ENCODE data around the gene APOOL.
"Not testable (repeated sequence)": the region's sequence is repeated elsewhere in the genome, so short reads cannot be mapped to it uniquely, and the experiment has no call there.

Gene APOOL, protein sequence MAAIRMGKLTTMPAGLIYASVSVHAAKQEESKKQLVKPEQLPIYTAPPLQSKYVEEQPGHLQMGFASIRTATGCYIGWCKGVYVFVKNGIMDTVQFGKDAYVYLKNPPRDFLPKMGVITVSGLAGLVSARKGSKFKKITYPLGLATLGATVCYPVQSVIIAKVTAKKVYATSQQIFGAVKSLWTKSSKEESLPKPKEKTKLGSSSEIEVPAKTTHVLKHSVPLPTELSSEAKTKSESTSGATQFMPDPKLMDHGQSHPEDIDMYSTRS

DNA sequence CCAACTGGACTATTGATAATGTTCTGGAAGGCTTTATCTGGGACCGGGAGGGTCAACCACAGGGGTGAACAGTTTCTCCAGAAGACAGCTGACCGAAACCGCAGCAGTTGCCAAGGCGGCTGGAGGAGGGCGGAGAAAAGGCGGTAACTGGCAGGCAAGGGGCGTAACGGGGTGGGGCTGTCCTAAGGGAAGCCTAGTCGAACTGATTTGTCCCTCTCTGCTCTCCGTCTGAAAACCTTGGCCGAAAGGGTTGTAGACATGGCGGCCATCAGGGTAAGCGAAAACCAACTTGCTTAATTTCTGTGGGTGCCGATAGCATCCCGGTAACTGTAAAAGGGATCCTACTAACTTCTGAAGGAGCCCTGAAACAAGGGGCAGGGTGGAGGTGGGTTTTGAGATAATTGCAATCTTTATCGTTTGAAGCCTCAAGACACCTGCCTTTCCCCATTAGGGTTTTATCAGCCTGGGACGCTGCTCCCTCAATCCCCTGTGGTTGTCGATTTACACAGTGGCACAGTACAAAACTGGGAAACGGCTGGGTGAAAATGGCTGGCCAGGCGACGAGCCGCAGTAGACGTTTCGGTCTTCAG lies at the start of gene APOOL:
APOOL (plus strand) TSS at position 223 of the 590 bp plus-strand sequence; CDS start at position 259, 36 bp downstream.
- peak; percentile 65 for DNase-seq (ENCODE audit: low read depth)

DNA sequence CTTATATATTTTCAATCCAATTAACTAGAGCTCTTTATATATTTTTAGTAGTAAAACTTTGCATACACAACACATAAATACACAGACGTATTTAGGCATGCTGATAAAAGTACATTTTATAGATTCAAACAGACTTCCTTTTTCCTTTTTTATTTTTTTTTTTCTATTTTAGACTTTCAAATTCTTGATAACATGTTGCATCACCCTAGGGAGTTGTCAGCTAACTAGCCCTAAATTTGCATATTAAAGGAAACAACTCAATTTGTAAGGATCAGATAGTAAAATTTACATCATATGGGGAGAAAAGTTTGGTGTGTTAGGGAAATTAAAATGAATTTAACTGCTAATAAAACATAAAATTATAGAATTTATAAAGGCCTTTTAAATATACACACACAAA lies 47.4 kb upstream of the APOOL start:
- no peak for DNase-seq (ENCODE audit: low read depth)

DNA sequence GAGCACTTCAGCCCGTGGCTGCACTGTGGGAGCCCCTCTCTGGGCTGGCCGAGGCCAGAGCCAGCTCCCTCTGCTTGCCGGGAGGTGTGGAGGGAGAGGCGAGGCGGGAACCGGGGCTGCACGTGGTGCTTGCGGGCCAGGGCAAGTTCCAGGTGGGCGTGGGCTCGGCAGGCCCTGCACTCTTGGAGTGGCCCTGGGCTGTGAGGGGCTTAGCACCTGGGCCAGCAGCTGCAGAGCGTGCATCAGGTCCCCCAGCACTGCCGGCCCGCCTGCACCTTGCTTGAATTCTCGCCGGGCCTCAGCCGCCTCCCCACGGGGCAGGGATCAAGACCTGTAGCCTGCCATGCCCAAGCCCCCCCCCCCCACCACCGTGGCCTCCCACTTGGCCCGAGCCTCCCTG lies 28.9 kb upstream of the APOOL start:
- no peak for DNase-seq (ENCODE audit: low read depth)

DNA sequence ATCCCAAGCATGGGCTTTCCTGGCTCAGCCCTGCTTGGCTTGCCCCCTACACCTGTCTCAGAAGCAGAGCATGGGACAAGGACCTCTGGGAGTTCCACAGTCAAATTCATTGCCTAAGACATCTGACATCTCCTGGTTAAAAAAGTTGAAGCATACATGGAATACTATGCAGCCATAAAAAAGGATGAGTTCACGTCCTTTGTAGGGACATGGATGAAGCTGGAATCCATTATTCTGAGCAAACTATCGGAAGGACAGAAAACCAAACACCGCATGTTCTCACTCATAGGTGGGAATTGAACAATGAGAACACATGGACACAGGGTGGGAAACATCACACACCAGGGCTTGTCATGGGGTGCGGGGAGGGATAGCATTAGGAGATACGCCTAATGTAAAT lies 11.9 kb upstream of the APOOL start:
- not testable (repeated sequence) for DNase-seq (ENCODE audit: low read depth)

DNA sequence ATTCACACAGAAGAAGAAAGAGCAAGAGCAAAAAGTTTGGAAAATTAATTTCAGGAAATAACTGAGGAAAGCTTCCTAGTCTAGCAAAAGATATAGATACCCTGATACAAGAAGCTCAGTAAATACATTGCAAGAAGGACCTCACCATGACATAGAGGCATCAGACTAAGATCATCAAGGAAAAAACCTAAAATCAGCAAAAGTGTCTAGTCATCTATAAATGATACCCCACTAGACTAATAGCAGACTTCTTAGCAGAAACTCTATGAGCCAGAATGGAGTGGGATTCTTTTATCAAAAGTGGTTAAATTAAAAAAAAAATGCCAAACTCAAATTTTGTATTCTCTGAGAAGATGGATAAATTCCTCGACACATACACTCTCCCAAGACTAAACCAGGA lies 10.5 kb upstream of the APOOL start:
- DNase-seq (ENCODE audit: low read depth), result no peak

DNA sequence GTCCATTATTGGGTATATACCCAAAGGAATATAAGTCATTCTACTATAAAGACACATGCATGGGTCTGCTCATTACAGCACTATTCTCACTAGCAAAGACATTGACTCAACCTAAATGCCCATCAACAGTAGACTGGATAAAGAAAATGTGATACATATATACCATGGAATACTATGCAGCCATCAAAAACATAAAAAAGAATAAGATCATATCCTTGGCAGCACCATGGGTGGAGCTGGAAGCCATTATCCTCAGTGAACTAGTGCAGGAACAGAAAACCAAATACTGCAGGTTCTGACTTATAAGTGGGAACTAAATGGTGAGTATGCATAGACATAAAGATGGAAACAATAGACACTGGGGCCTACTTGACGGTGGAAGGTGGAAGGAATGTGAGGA lies 2.3 kb upstream of the APOOL start:
- no peak for DNase-seq (ENCODE audit: low read depth)

DNA sequence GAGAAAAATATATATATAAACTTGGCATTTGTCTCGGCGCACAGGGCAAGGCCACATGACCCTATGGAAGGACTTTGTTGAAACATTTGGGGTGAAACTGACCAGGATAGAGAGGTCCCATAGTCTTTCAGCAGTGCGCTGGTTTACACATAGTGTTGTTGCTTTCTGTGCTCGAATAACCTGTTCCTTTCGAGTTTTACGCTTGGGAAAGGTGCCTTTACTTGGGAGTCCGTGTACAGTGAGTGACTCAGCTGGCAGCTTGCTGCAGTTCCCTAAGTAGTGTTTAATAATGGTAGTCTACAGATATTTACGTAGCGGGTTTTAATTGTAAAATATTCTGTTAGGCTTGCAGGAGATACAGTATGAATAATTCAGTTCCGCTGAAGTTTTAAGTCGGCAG lies 578 bp downstream of the APOOL start:
- no peak for DNase-seq (ENCODE audit: low read depth)

DNA sequence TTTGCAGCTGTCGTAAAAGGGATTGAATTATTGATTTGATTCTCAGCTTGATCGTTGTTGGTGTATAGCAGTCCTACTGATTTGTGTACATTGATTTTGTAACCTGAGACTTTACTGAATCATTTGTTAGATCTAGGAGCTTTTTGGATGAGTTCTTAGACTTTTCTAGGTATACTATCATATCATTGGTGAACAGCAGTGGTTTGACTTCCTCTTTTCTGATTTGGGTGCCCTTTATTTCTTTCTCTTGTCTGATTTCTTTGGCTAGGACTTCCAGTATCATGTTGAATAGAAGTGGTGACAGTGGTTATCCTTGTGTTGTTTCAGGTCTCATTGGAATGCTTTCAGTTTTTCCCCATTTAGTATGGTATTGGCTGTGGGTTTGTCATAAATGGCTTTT lies 8.4 kb downstream of the APOOL start:
- DNase-seq (ENCODE audit: low read depth), result no peak

DNA sequence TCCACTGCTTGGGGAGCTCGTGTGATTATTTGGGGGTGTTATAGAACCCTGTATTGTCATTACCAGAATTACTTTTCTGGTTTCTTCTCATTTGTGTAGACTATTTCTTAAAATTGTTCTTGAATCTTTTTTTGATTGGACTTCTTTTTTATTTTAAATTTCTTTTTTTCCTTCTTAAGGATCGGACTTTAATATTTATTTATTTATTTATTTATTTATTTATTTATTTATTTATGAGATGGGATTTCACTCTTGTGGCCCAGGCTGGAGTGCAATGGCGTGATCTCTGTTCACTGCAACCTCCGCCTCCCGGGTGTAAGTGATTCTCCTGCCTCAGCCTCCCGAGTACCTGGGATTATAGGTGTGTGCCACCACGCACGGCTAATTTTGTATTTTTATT lies 11.7 kb downstream of the APOOL start:
- DNase-seq (ENCODE audit: low read depth), result not testable (repeated sequence)

DNA sequence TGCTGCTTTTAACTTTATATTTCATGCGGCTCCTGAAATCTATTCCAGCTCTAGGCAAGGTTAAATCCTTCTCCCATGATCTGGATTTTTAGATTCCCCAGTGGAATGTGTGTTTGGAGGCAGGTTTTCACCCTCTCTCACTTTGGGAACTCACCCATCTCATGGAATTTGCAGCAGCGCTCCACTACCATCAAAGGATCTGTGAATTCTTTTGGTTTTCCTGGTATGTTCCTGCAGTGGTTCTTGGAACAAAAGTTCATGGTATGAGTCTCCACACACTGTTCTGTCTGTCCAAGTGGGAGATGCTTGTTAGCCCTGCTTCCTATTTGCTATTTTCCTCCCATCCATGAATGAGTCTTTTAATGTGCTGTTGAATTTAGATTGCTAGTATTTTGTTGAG lies 14.0 kb downstream of the APOOL start:
- peak; percentile 15 for DNase-seq (ENCODE audit: low read depth)

DNA sequence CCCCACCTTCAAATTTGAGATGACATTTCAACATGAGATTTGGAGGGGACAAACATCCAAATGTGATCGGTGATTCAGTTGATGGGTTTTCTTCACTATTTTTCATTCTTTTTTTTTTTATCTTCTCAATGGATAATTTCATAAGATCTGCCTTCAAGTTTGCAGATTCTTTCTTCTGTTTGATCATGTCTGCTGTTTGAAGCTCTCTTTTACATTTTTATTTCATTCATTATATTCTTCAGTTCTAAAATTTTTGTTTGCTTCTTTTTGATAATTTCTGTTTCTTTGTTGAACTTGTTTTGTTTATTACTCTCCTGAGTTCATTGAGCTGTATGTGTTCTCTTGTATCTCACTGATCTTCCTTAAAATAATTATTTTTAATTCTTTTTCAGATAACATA lies 14.8 kb downstream of the APOOL start:
- DNase-seq (ENCODE audit: low read depth), result no peak

DNA sequence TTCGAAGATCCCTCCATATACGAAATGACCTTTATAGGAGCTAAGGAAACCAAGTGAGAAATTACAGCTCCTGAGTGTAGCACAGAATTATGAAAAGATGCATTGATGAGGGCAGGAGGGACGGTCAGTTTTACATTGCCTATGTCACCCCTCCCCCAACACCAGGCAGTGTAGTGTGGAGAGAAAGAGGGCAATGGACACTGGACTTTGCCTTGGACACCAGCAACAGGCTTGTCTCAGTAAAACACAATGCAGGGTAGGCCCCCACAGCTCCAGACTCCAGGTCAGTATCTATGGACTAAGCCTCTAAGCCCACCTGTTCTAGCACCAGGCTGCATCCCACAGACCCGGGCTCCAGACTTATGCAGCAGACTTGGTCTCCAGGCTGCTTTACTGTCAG lies 16.5 kb downstream of the APOOL start:
- no peak for DNase-seq (ENCODE audit: low read depth)

DNA sequence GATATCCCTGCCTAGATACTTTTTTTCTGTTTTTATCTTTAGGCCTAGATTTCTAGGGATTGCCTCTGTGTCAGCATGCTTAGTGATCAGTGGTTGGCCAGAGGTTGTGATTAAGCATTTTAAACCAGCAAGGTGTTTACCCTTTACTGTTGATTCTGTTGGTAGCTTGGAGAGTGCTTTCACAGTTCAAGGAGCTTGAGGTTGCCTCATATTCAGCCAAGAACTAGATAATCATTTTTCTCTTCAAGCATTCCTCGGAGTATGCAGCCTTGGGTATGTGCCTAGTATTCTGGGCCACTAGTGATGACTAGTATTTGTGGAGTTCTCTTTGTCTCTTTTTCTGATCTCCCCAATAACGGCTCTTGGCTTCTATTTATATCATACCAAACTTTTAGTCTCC lies 20.4 kb downstream of the APOOL start:
- peak; percentile 17 for DNase-seq (ENCODE audit: low read depth)

DNA sequence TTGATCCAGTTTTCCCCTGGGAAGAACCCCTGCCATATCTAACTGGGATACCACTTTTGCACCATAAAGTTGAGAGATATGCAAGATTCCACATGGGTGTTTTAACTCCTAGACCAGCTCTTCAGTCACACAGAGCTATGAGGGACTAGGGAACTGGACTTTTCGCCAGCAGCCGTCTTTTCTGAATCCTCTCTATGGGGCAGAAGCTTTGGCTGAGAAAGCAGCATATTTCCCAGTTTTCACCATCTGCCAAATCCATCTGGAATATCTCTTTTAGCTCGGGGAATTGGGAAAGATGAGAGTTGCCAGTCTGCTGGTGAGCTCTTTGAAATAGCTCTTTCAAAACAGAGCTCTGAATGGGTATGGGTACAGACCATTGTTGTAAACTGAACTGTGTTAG lies 20.9 kb downstream of the APOOL start:
- no peak for DNase-seq (ENCODE audit: low read depth)

DNA sequence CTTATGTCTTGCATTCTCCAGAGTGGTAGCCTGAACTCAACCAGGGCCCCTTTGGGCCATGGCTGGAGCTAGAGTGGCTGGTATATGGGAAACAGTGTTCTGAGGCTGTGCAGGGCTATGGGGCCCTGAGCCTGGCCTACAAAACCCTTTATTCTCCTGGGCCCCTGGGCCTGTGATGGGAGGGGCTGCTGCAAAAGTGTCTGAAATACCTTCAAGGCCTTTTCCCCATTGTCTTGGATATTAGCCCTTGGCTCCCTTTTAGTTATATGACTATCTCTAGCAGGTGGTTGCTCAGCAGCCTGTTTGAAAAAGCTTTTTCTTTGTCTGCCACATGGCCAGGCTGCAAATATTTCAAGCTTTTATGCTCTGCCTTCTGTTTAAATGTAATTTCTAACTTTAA lies 22.5 kb downstream of the APOOL start:
- DNase-seq (ENCODE audit: low read depth), result no peak

DNA sequence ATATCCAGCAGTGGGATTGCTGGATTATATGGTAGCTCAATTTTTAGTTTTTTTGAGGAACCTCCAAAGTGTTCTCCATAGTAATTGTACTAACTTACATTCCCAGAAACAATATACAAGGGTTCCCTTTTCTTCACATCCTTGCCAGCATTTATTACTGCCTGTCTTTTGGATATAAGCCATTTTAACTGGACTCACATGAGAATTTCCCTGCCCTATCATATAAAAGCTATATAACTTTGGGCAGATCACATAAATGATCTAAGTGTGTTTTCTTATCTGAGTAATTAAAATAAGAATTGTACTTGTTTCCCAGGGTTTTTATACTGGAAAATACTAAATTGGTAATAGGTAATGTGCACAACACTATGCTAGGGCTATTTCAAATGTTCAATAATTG lies 25.4 kb downstream of the APOOL start:
- no peak for DNase-seq (ENCODE audit: low read depth)

DNA sequence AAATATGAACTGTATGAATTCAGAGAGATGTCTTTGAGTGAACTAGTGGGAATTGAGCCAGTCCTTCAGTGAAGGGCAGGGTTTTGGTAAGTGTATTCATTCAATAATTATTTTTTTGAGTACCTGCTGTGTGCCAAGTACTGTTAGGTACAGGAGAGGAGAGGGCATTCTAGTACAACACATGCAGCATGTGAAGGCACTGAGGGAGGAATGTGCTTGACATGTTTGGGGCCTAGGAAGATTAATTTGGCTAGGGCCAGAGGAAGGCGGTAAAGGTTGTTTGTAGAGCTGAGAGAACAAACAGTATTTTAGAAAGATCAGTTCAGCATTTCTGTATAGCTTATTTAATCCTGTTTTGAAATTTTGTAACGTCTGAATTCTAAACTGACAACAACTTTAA lies 27.8 kb downstream of the APOOL start:
- DNase-seq (ENCODE audit: low read depth), result no peak

DNA sequence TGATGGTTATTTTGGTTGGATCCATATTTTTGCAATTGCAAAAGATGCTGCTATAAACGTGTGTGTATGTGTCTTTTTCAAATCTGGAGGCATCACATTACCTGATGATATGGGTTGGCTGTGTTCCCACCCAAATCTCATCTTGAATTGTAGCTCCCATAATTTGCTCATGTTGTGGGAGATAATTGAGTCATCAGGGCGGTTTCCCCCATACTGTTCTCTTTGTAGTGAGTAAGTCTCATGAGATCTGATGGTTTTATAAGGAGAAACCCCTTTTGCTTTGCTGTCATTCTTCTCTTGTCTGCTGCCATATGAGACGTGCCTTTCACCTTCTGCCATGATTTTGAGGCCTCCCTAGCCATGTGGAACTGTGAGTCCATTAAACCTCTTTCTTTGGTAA lies 33.4 kb downstream of the APOOL start:
- no peak for DNase-seq (ENCODE audit: low read depth)

DNA sequence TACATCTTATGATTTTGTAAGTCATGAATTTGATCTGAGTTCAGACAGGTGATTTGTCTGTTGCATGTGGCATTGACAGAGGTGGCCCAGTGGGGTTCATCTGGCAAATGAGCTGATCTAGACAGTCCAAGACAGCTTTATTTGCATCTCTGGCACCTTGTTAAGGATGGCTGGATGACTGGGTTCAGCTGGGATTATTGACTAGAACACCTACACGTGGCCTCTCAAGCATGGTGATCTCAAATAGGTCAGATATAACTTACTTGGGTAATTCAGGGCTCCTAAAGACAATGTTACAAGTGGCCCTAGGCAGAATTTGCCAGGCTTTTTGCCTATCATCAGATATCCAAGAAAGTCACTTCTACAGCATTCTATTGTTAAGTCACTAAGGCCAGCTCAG lies 48.0 kb downstream of the APOOL start:
- no peak for DNase-seq (ENCODE audit: low read depth)

DNA sequence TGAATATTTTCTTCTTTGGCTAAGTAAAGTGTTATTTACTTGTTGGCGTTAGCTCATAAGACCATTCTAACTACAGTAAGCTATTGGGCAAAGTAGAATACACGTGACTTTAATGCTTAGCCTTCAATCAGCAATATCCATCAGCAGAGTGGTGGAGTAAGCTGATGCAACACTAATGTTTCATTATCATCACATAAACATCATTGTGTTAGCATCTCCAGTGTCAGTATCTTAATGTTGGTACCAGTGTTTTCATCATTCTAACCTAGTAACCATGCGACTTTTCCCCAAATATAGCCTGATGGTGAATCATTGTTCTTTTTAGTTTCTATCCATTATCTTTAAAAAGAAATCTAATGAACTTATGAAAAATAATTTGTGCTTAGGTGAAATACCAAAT lies 48.5 kb downstream of the APOOL start:
- no peak for DNase-seq (ENCODE audit: low read depth)

DNA sequence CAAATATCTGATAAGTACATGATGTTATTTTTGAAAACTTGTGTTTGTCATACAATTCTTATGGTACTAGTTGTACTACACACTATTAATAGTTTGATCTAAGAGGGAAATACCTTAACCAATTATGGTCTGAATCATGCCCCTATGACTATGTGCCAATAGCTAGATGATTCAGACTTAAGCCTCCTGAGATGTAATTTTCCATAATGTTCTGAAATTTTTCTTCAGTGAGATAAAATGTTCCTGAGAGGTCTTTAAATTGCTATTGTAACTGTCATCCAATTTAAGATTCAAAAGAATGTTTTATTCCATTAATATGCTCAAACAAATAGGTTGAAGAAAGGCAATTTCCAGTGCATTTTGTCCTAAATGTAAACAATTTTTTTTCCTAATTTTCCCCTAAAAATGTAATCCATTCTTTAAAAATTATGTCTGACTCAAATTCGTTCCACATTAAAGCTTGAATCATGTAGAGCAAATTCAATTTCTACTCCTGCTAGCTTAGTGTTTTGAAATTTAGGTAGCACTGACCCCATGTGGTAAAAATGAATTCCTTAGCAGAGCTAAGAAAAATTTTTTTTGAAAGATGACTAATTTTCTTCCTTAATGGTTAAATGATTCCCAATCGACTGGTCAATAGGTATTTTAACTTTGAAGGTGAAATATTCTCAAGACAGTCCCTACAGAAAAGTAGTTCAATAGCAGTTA lies 49.1 kb downstream of the APOOL start:
- DNase-seq (ENCODE audit: low read depth), result peak; percentile 56

DNA sequence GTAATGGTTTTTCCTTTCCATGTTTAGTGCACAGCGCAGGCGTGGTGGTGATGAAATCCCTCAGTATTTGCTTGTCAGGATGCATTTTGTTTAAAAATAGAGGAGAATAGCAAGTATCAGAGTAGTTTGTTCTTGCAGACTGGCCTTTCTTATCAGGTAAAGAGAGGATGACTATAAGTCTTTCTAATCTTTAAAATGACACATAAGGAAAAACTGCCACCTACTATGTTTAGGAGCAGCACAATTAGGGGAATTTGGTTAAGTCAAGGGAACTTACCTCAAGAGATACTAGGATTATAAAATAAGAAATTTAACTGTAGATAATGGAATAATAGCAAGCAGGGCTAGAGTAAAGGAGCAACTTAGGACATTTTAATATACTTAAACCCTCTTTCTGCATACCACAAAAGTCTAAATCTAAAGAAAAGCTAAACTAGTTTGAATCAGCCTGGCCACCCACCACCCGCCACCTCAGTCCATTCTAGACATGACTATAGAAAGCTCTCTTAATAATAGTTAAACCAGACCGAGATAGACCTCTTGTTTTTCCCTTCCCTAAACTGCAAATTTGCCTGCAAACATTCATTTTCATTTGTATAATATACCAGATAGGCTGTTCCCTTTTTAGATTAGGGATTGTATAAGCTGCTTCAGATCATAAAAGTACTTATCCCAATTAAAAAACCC lies 62.0 kb downstream of the APOOL start:
- no peak for DNase-seq (ENCODE audit: low read depth)

DNA sequence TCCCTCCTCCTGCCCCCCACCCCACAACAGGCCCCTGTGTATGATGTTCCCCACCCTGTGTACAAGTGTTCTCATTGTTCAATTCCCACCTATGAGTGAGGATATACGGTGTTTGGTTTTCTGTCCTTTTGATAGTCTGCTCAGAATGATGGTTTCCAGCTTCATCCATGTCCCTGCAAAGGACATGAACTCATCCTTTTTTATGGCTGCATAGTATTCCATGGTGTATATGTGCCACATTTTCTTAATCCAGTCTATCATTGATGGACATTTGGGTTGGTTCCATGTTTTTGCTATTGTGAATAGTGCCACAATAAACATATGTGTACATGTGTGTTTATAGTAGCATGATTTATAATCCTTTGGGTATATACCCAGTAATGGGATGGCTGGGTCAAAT lies 73.6 kb downstream of the APOOL start:
- not testable (repeated sequence) for DNase-seq (ENCODE audit: low read depth)

Data from non-pigmented ciliary epithelial cell (primary cell).